Activated naive CD4-positive, alpha-beta T cell treated with Interleukin-2 at 50 U/mL for 16 hours (primary cell): ENCODE results near the gene TOX2.

ENCODE experiments used
- DNase-seq: peaks from one replicate; pipeline ENCODE4 v3.0.0-alpha.2; 2020

Gene TOX2

DNA sequence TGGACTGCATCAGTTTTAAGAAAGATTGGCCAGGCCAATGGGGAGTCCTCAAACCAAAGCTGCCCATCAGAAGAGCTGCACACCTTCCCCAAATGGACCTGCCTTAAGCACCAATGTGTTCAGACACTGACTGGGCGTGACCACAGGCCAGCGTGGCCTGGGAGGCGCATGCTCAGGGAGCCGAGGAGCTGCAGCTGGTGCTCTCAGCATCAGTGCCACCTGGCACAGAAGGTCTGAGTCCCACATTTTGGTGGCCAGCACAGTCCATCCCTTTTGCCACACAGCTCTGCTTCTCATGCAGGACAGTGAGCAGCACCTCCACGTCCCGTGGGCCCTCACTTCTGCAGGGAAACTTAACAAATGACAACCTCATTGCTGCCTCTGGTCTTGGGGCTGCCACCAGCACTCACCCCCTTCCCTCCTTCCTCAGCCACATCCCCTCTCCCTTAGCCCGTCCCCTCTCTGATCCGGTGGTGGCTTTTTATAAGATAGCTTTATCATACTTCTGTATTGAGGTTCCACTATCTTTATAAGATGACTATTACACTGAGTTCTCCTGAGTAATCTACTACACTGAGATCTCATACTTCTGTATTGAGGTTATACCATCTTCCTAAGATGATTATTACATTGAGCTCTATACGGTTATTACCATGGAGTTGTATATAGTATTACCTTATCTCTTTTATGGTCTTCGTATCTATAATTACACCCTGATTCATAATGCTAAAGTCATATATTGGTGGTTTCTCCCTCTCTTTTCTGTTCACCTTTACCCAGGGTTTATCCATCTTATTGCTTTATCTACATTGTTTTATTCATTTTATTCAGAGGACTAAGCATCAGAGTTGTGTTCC is 109.1 kb downstream of the TOX2 start:
- DNase-seq: no peak

DNA sequence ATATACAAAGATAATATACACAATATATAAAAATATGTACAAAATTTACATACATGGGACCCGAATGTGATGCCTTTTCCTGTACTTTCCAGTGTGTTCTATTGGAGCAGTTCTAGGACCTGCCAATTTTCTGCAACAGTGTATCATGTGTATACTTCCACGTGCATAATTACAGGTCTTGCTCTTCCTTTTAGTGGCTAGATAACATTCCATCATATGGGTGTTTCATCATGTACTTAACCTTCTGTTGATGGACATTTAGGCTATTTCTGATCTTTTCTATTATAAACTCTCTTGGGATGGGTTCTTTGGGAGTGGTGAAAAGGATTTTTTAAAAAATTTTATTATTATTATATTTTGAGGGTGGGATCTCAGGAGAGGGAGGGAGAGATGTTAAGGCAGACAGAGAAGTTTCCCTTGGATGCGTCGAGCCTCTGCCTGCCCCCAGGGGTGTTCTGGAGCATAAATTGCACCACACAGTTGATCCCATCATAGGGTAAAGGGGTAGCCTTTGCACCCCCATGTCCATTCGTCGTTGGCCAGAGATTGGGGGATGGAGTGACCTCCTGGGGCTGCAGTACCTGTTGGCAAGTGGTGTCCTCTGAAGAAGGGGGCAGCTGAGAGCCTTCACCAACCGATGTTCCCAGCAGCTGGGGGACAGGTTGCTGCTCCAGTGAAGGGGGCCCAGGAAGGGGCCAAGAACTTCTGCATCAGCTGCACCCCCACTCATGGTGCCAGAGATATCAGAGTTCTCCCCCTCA is 110.3 kb downstream of the TOX2 start:
- DNase-seq: no peak

- no peak for DNase-seq
Measured at GRCh38 chr20:44025756-44026155, 111.1 kb downstream of the TOX2 start.

DNA sequence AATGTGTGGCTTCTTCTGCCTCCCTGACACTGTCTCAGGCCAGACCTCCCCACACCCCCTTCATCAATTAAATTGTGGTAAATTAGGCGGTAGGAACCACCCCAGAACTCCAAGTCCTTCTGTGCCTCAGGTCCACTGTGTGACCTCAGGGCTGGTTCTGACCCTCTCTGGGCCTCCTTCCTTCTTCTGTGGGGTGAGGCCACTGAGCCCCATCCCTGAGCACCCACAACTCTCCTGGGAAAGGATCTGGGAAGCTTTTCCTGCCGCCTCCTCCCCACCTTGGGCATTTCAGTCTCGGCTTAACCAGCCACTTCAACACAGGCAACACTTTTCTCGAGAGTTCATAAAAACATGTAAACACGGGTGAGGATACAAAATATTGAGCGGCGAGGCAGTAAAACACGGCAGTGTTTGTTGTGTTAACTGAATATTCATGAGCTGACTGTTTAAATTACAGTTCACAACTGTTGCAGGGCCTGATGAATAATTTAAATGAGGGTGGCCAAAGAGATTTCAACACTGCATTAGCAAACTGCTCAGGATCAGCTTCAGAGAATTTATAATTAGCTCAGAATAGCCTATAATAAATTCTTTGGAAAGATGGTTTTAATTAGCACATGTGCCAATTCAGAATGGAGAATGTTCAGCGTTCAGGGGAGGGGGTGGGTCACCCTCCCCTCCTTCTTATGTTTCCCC is 112.1 kb downstream of the TOX2 start:
- DNase-seq: no peak

GRCh38 chr20:44027343-44028002 is 112.8 kb downstream of the TOX2 start:
- no peak for DNase-seq

- no peak for DNase-seq
Measured at GRCh38 chr20:44028003-44028730, 113.5 kb downstream of the TOX2 start.

- DNase-seq: no peak
Measured at GRCh38 chr20:44028868-44029847, 114.5 kb downstream of the TOX2 start.

DNA sequence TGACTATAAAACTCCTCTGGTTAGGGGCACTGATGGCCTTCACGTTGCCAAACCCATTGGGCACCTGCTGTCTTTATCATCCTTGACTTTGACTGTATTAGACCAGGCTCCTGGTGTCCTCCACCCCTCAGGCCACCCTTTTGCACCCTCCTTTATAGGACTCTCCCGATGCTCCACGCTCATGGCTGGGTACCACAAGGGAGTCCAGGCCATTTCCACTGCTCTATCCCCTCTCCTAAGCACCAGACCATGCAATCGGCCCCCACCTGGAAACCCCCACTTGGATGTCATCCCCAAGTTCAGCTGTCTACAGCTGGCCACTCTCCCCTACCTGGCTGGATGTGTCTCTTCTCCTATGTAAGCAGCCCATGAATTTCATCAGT is 115.2 kb downstream of the TOX2 start:
- no peak for DNase-seq

DNA sequence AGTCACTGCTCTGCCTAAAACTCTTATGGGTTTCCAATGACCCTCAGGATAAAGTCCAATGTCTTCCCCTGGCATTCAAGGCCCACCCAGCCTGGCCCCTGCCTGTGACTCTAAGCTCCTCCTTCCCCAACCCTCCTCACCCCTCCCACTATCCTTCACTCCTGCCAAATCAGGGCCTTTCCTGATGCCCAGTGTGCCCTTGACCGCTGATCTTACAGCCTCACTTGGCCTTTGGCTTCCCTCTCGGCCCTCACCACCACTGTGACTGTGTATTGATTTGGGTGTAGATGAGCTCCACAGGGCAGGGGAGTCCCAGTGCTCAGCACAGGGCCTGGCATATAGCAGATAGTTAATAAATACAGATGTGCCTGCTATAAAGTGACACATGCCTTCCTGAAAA is 115.7 kb downstream of the TOX2 start:
- DNase-seq: no peak

GRCh38 chr20:44031001-44031574 is 116.4 kb downstream of the TOX2 start:
- no peak for DNase-seq

GRCh38 chr20:44031781-44032582 is 117.3 kb downstream of the TOX2 start:
- no peak for DNase-seq

DNA sequence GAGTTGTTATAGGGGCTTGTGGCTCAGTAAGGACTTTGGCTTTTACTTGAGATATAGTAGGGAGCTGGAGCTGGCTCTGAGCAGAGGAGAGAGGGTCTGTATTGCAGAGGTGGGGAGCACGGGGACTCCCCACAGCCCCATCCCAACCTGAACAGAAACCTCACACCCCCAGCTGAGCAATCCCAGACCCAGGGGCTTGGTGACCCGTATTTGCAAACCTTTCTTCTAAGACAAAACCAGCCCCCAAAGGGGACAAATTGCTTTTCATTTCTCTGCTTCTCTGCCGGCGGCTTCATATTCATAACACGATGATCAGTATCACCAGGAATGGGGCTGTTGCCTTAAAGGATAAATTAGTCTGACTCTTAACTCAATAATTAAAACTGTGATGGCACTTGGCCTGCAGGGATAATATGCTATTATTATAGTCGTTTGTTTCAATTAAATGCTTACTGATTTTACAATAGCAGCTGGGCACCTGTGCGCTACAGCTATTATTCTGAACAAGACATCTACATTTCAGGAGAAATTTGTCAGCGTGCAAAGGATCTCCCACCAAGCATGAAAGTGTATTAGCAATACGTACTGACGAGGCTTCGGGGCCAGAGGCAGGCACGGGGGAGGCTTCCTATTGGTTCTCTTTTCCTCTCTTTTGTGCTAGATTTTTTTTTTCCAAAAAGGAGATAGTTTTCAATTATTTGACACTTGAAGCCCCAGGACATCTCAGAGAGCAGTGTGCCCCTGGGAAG is 118.1 kb downstream of the TOX2 start:
- no peak for DNase-seq

DNA sequence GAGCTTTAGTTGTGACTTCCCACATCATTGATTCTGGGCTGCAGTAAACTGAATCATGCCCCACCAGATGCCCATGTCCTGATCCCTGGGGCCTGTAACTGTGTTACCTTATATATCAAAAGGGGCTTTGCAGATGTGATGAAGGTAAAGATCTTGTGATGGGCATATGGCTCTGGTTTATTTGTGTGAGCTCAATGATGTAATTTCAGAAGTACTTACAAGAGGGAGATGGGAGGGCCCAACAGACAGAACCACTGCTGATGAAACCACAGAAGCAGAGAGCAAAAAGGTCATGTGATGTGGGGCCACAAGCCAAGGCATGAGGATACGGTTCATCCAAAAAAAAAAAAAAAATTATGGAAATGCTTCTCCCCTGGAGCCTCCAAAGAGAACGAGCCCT is 118.7 kb downstream of the TOX2 start:
- no peak for DNase-seq

GRCh38 chr20:44033873-44034272 is 119.2 kb downstream of the TOX2 start:
- DNase-seq: no peak

DNA sequence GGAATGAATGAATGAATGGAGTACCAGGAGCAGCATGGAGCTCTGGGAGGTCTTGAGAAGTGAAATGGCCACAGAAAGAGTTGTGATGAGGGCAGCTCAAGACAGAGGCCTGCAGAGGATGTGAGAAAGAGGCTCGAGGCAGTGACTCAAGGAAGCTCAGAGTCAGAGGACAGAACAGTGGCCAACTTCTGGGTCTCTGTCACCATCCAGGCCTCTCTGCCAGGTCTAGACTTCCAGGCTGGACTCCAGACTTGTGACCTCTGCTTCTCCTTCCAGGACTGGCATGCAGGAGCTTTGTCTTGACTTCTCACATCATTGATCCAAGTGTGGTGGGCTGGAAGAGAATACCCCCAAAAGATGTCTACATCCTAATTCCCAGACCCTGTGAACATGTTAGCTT is 119.8 kb downstream of the TOX2 start:
- no peak for DNase-seq

DNA sequence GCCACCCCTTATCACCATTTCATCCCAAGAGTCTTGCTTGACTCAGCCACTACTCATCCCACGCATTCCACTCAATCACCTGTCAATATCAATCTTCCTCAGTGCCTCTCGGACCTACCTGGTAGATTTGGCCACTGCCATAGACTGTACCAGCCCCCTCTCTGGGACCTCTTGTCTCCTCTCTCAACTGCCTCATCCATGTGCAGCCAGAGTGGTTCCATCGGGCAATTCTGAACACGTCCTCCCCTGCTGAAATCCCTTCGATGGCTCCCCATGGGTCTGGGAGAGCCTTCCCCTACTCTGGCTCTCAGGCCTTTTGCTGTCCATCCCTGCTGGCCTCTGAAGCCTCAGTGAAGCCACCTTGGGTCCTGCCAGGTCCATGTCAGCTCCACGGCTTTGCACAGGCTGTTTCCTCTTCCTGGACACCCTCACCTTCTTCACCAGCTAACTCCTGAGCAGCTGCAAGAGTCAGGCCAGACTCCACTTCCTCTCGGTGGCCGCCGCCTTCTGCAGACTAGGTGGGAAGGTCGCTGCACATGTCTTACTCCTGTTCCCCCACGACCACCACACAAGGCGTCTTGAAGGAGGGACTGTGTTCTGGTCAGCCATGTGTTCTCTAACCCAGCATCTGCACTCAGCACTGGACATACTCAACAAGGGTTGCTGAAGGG is 120.4 kb downstream of the TOX2 start:
- DNase-seq: no peak

DNA sequence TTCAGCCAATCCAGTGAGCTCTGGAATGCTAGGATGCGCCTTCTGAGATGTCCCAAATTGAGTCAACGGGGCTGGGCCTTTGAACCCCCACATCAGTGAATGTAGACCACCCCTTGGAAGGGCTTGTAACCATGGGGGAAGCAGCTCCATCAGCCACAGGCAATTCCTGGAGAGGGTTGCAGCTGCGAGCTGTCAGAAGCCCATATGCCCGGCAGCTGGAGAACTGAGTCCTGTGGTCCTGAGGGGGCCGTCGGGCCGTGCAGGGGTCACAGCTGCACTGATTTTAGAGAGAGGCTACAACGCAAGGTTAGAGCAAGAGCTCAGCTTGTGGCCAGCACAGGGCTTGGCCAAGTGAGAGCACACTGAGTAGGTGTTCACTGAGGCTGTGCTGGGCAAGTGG is 121.3 kb downstream of the TOX2 start:
- DNase-seq: no peak

DNA sequence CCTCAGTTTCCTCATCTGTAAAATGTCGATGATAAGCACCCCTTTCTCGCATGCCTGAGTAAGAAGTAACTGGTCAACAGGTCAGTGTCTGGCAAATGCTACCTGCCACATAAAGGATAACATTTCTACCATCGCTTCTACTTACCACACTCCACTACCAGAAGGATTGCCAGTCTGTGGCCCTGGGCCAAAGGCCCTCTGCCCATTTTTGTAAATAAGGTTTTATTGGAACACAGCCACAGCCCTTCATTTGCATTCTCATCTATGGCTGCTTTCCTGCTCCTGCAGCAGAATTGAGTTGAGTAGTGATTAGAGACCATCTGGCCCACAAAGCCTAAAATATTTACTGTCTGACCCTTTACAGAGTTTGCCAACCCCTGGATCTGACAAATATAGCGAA is 121.8 kb downstream of the TOX2 start:
- DNase-seq: no peak

DNA sequence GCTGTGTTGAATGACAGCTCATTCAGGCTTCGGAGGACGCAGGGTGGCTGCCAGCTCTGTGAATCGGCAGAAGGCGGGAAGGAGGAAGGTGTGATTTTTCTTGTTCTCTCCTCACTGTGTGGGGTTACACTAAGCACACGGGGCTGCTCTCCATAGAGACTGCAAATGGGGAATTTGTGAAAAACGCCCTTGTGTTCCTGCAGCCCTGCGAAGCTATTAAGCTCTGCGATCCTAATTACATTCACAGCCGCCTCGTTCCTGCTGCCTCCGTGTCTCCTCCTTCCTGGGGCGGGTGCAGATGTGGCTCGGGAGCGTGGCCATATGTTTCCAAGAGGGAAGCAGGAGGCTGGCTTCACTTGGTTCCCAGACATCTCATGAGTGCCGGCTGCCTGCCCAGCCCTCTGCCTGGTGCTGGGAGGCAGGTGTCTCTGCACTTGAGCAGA is 124.0 kb downstream of the TOX2 start:
- DNase-seq: no peak
